Effector memory CD4-positive, alpha-beta T cell (primary cell): ENCODE data around the gene IPCEF1.

ENCODE experiments used
- DNase-seq, 3 donors: peaks; one replicate each; pipeline ENCODE4 v3.0.0-alpha.2; 2020
- H3K27ac ChIP-seq: 2 replicates; pipeline ENCODE4 v1.7.0; 2013; ENCODE audit warnings: mild to moderate bottlenecking, low read length, moderate library complexity; ENCODE audit not compliant: insufficient read depth, poor library complexity, severe bottlenecking
- H3K27me3 ChIP-seq: replicated peaks from 2 replicates; pipeline ENCODE4 v1.7.0; 2013; ENCODE audit warnings: mild to moderate bottlenecking, low read length; ENCODE audit not compliant: insufficient read depth, control insufficient read depth, poor library complexity, severe bottlenecking
- H3K36me3 ChIP-seq: 2 replicates; pipeline ENCODE4 v1.7.0; 2013; ENCODE audit warnings: mild to moderate bottlenecking, low read length, moderate library complexity; ENCODE audit not compliant: control insufficient read depth, insufficient read depth
- H3K4me1 ChIP-seq: 2 replicates; pipeline ENCODE4 v1.7.0; 2013; ENCODE audit warnings: low read length, mild to moderate bottlenecking; ENCODE audit not compliant: control insufficient read depth, insufficient read depth, poor library complexity, severe bottlenecking
- H3K4me3 ChIP-seq: 2 replicates; pipeline ENCODE4 v1.7.0; 2013; ENCODE audit warnings: low read length, low read depth, mild to moderate bottlenecking; ENCODE audit not compliant: insufficient read depth, poor library complexity, severe bottlenecking
- H3K9me3 ChIP-seq: 2 replicates; pipeline ENCODE4 v1.7.0; 2013; ENCODE audit warnings: mild to moderate bottlenecking, low read length, moderate library complexity; ENCODE audit not compliant: control insufficient read depth

Gene IPCEF1

GRCh38 chr6:154280521-154280920, 76.1 kb downstream of the IPCEF1 start:
- Histone ChIP-seq H3K4me3 (no peak overlapping the region), H3K27me3 (no peaks in the 10 kb centered on the region), H3K4me1 (peaks cover 8% of the 10 kb centered on the region), H3K27ac (no peak overlapping the region), H3K9me3 (no peaks in the 10 kb centered on the region), H3K36me3 (no peaks in the 10 kb centered on the region)
- no peak for DNase-seq

DNA sequence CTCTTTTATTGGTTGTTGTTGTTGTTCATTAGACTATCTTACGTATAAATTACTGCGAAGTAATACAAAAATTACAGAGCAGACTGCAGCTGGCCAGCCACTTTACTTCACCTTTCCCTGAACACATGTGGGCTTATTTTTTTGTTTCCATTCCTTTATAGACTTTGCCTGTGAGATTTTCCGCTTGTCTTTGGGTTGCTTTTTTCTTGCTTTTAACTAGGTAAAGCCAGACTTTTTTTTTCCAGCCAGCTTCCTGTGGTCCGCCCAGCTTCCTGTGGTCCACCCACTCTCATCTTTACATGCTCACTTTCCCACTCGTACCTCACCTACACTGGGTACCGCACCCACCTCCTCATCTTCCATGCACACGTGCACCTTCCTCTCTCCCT, 79.0 kb downstream of the IPCEF1 start:
- DNase-seq = peak in 1 of 3 donors; percentile 3
- Histone ChIP-seq H3K27ac (no peak overlapping the region), H3K36me3 (no peaks in the 10 kb centered on the region), H3K4me1 (peaks cover 8% of the 10 kb centered on the region), H3K4me3 (no peak overlapping the region), H3K27me3 (no peaks in the 10 kb centered on the region), H3K9me3 (no peaks in the 10 kb centered on the region)

- Histone ChIP-seq H3K9me3 (no peaks in the 10 kb centered on the region), H3K27me3 (no peaks in the 10 kb centered on the region), H3K4me1 (peaks cover 8% of the 10 kb centered on the region), H3K36me3 (no peaks in the 10 kb centered on the region), H3K27ac (no peak overlapping the region), H3K4me3 (no peak overlapping the region)
- DNase-seq = no peak
Measured at GRCh38 chr6:154276810-154277628, 79.6 kb downstream of the IPCEF1 start.

- H3K27me3 ChIP-seq = no peaks in the 10 kb centered on the region
- no peak overlapping the region for H3K4me3 ChIP-seq
- H3K4me1 ChIP-seq = peaks cover 8% of the 10 kb centered on the region
- no peak overlapping the region for H3K27ac ChIP-seq
- H3K9me3 ChIP-seq = no peaks in the 10 kb centered on the region
- H3K36me3 ChIP-seq = no peaks in the 10 kb centered on the region
- no peak for DNase-seq
Measured at GRCh38 chr6:154274168-154274567, 82.4 kb downstream of the IPCEF1 start.

- Histone ChIP-seq H3K4me3 (no peak overlapping the region), H3K27me3 (no peaks in the 10 kb centered on the region), H3K36me3 (no peaks in the 10 kb centered on the region), H3K4me1 (peaks cover 4% of the 10 kb centered on the region), H3K27ac (no peak overlapping the region), H3K9me3 (no peaks in the 10 kb centered on the region)
- DNase-seq = no peak
Measured at GRCh38 chr6:154268486-154268885, 88.1 kb downstream of the IPCEF1 start.

DNA sequence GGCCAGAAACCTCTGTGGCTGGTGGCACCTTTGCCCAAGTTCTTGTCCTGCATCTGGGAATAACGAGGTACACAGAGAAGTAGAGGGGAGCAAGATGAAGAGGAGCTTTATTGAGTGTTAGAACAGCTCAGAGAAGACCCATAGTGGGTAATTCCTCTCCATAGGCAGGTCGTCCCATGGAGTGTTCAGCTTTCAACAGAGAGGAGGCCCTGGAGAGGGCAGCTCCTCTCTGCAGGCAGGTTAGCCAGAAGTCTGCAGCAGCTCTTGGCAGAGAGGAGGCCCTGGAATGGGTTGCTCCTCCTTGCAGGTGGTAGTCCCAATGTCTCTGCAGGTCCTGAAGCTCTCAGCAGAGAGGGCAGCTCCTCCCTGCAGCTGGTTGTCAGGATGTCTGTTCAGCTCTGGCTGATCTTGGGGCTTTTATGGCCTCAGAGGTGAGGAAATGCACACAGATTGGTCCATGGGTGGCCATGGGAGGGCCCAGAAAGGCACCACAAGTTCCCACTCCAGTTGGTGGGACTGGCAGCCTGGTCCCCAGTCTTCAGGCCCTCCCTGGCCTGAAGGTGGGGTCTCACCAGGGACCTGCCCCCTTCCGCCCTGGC, 89.0 kb downstream of the IPCEF1 start:
- H3K27ac ChIP-seq = no peak overlapping the region
- no peak for DNase-seq
- H3K36me3 ChIP-seq = no peaks in the 10 kb centered on the region
- no peaks in the 10 kb centered on the region for H3K27me3 ChIP-seq
- no peaks in the 10 kb centered on the region for H3K9me3 ChIP-seq
- H3K4me3 ChIP-seq = no peak overlapping the region
- H3K4me1 ChIP-seq = peaks cover 4% of the 10 kb centered on the region

DNA sequence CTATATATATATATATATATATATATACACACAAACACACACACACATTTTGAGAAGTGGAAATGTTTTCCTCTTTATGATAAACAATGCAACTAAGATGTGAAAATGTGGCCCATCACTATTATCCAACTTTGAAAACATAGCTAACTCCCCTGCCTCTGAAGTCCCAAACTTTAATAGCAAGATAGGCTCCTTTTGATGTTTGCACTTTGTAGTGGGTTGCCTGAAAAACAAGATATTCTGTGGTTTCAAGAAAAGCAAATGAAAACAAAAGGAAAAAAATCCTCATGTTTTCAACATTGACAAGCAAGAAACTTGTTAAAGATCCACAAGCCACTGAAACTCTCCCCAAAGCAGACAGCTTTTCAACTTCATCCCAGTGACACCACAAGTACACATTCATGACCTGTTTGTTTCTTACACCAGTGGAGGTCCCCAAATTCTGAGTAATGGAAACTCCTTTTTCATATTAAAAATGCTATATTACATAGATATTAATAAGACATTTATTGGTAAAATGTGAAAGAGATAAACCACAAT, 90.0 kb downstream of the IPCEF1 start:
- H3K27ac ChIP-seq = no peak overlapping the region
- H3K4me3 ChIP-seq = no peak overlapping the region
- DNase-seq = no peak
- H3K4me1 ChIP-seq = peaks cover 4% of the 10 kb centered on the region
- no peaks in the 10 kb centered on the region for H3K27me3 ChIP-seq
- H3K9me3 ChIP-seq = no peaks in the 10 kb centered on the region
- no peaks in the 10 kb centered on the region for H3K36me3 ChIP-seq

DNA sequence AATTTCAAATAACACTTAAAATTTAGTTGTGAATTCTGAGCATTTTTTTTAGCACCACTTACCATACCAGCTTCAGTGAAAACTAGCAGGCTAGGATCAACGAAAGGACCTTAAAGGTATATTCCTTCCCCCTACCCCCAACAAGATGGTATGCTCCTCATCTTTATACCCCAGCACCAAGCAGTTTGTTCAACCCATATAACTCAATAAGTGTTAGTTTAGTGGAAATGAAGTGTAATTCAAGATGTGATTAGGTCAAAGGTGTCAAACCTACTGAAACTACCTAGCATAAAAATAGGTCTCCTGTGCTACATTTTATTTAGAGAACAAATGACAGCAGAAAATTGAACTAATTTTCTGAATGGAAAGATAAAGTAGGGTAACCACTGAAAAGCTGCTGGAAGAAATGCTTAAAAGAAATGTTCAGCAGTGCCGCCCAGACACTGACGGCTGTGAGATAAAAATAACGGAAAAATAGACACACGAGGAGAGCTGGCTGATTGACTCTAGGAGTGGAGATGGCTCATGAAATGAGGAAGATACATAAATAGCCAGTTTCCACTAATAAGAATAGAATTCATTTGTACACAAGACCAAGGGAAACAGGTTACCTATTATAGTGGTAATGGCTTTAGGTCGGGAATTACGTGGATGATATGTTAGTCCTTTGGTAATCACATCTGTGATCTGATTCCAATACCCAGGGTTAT, 94.8 kb downstream of the IPCEF1 start:
- DNase-seq = no peak
- H3K9me3 ChIP-seq = no peaks in the 10 kb centered on the region
- no peak overlapping the region for H3K4me3 ChIP-seq
- H3K27me3 ChIP-seq = no peaks in the 10 kb centered on the region
- H3K4me1 ChIP-seq = no peaks in the 10 kb centered on the region
- no peaks in the 10 kb centered on the region for H3K36me3 ChIP-seq
- no peak overlapping the region for H3K27ac ChIP-seq

DNA sequence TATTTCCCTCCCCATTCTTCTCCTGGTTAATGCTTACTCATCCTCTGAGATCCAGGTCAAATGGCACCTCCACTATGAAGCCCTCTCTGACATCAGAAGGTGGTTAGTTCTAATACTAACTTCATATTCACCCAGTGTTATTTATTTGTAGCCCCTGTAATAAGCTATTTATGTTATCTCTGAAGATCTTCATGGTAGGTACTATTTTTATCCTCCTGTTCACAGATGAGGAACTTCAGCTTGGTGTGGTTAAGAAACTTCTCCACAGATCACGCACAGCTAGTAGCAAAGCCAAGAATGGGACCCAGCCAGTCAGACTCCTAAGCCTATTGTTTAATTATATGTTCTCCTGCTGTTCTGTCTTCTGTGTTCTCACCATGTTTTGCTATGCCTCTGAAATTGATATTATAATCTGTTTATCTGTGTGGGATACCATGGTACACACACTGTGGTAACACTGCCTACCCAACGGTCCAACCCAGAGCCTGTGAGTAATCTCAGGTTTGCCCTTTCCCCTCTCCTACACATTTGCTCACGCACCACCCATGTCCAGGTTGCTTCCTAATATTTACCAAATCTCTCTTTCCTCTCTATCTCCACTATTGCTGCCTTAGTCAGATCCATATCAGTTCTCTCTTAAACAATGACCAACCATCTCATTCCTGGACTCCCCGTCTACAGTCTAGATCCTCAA, 98.4 kb downstream of the IPCEF1 start:
- Histone ChIP-seq H3K36me3 (no peaks in the 10 kb centered on the region), H3K27me3 (no peaks in the 10 kb centered on the region), H3K27ac (no peak overlapping the region), H3K9me3 (peaks cover 3% of the 10 kb centered on the region), H3K4me3 (no peak overlapping the region), H3K4me1 (no peaks in the 10 kb centered on the region)
- no peak for DNase-seq
